Trophoblast cell (in vitro differentiated cells and primary cell): ENCODE data around the gene TMEM250.

Source experiments
- DNase-seq, 2 donors: peaks; one replicate each; pipeline ENCODE4 v3.0.0-alpha.2; 2016
- H2AFZ ChIP-seq: 2 replicates; pipeline ENCODE4 v1.6.1; 2013; ENCODE audit warnings: low read length, moderate library complexity, mild to moderate bottlenecking; ENCODE audit not compliant: insufficient read depth, poor library complexity
- H2AK5ac ChIP-seq: 2 replicates; pipeline ENCODE4 v1.6.1; 2013; ENCODE audit warnings: mild to moderate bottlenecking, low read length
- H2BK120ac ChIP-seq: 2 replicates; pipeline ENCODE4 v1.6.1; 2013; ENCODE audit warnings: low read length, mild to moderate bottlenecking, moderate library complexity; ENCODE audit not compliant: insufficient read depth, poor library complexity
- H2BK12ac ChIP-seq: 2 replicates; pipeline ENCODE4 v1.6.1; 2013; ENCODE audit warnings: mild to moderate bottlenecking, low read length, moderate library complexity
- H2BK5ac ChIP-seq: 2 replicates; pipeline ENCODE4 v1.6.1; 2013; ENCODE audit warnings: low read length, low read depth, moderate library complexity, mild to moderate bottlenecking; ENCODE audit not compliant: poor library complexity
- H3K14ac ChIP-seq: 2 replicates; pipeline ENCODE4 v1.6.1; 2013; ENCODE audit warnings: mild to moderate bottlenecking, low read length
- H3K18ac ChIP-seq: 2 replicates; pipeline ENCODE4 v1.6.1; 2013; ENCODE audit warnings: mild to moderate bottlenecking, low read length
- H3K23ac ChIP-seq: 2 replicates; pipeline ENCODE4 v1.6.1; 2013; ENCODE audit warnings: low read length
- H3K27ac ChIP-seq: 2 replicates; pipeline ENCODE4 v1.5.1; 2013; ENCODE audit warnings: low read depth, mild to moderate bottlenecking, inconsistent platforms, low read length, moderate library complexity
- H3K27me3 ChIP-seq: 2 replicates; pipeline ENCODE4 v1.6.1; 2013; ENCODE audit warnings: inconsistent platforms, mild to moderate bottlenecking, low read length, moderate library complexity; ENCODE audit not compliant: insufficient read depth
- H3K36me3 ChIP-seq, 2 experiments: 1 replicate in 1 of 2; 2 replicates in 1 of 2; pipeline ENCODE4 v1.6.1; 2013; ENCODE audit warnings: low read length in 2 of 2, mild to moderate bottlenecking in 2 of 2, moderate library complexity in 1 of 2; ENCODE audit not compliant: insufficient read depth in 2 of 2, control insufficient read depth in 1 of 2
- H3K4ac ChIP-seq: 2 replicates; pipeline ENCODE4 v1.6.1; 2013; ENCODE audit warnings: low read depth, mild to moderate bottlenecking, low read length, moderate library complexity
- H3K4me1 ChIP-seq, 2 experiments: 1 replicate in 1 of 2; 2 replicates in 1 of 2; pipeline ENCODE4 v1.6.1; 2013; ENCODE audit warnings: low read length in 2 of 2, mild to moderate bottlenecking in 2 of 2, moderate library complexity in 1 of 2; ENCODE audit not compliant: insufficient read depth in 2 of 2, control insufficient read depth in 1 of 2
- H3K4me2 ChIP-seq: 2 replicates; pipeline ENCODE4 v1.6.1; 2013; ENCODE audit warnings: inconsistent platforms, mild to moderate bottlenecking, low read length, moderate library complexity
- H3K4me3 ChIP-seq: 2 replicates; pipeline ENCODE4 v1.5.1; 2013; ENCODE audit warnings: mild to moderate bottlenecking, low read depth, low read length, inconsistent platforms
- H3K79me1 ChIP-seq: one replicate; pipeline ENCODE4 v1.6.1; 2013; ENCODE audit warnings: low read length
- H3K79me2 ChIP-seq: 2 replicates; pipeline ENCODE4 v1.6.1; 2013; ENCODE audit warnings: low read length, mild to moderate bottlenecking; ENCODE audit not compliant: control insufficient read depth, insufficient read depth, poor library complexity
- H3K9ac ChIP-seq: 2 replicates; pipeline ENCODE4 v1.6.1; 2013; ENCODE audit warnings: mild to moderate bottlenecking, low read length
- H3K9me3 ChIP-seq: 2 replicates; pipeline ENCODE4 v1.6.1; 2013; ENCODE audit warnings: low read depth, mild to moderate bottlenecking, control low read depth, inconsistent platforms, low read length; ENCODE audit not compliant: insufficient read depth
- H4K12ac ChIP-seq: 2 replicates; pipeline ENCODE4 v1.6.1; 2013; ENCODE audit warnings: low read depth, mild to moderate bottlenecking, low read length, moderate library complexity
- H4K8ac ChIP-seq: 2 replicates; pipeline ENCODE4 v1.6.1; 2013; ENCODE audit warnings: low read depth, mild to moderate bottlenecking, low read length, moderate library complexity
- H4K91ac ChIP-seq: one replicate; pipeline ENCODE4 v1.6.1; 2013; ENCODE audit warnings: low read depth, mild to moderate bottlenecking, low read length, moderate library complexity
- whole genome bisulfite sequencing: extraction: QIAGEN DNeasy Blood & Tissue Kit; methylation state at CpG from one replicate; pipeline ENCODE4 v1.1.7; 2013; ENCODE audit warnings: missing lambda C conversion rate; ENCODE audit not compliant: insufficient read length, insufficient coverage; ENCODE audit errors: extremely low coverage; 5-methylcytosine and 5-hydroxymethylcytosine counted together

Gene TMEM250

DNA sequence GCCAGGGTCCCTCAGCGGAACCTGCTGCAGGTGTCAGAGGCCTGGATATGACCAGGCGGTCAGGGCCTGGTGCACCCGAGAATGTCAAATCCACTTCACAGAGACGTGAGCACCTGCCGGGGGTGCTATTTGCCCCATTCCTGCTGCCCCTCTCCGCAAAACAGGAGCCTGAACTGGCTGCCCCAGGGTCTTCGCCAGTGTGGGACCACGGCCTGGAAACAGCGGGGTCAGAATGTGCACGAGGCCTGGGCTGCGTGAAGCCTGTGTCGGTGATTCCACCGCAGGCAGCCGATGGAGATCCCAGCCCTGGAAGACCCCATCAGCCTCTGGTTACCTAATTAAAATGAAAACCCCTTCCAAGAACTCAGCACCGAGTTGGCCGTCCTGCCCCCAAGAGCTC is 41.2 kb upstream of the TMEM250 start:
- WGBS, result no CpG with 5 or more reads among the region's 16 CpGs
- no peak overlapping the region for H3K4me3 ChIP-seq
- no peaks in the 10 kb centered on the region for H3K79me1 ChIP-seq

GRCh38 chr9:136157477-136158265 is 39.0 kb upstream of the TMEM250 start:
- H3K4ac ChIP-seq, result no peak overlapping the region
- no peak overlapping the region for H3K9ac ChIP-seq
- H3K4me3 ChIP-seq, result no peak overlapping the region
- no peak overlapping the region for H2BK5ac ChIP-seq
- no peaks in the 10 kb centered on the region for H3K79me2 ChIP-seq
- H3K9me3 ChIP-seq, result peaks cover 2% of the 10 kb centered on the region
- WGBS, result no CpG with 5 or more reads among the region's 20 CpGs
- H4K8ac ChIP-seq, result no peak overlapping the region
- H3K27me3 ChIP-seq, result no peaks in the 10 kb centered on the region
- H3K23ac ChIP-seq, result no peak overlapping the region
- H4K91ac ChIP-seq, result no peak overlapping the region
- H2AFZ ChIP-seq, result no peak overlapping the region
- H3K27ac ChIP-seq, result no peak overlapping the region
- no peaks in the 10 kb centered on the region for H3K79me1 ChIP-seq
- no peak overlapping the region for H2BK120ac ChIP-seq
- H2BK12ac ChIP-seq, result no peak overlapping the region
- H3K14ac ChIP-seq, result no peak overlapping the region
- DNase-seq, result no peak
- no peak overlapping the region for H4K12ac ChIP-seq
- no peak overlapping the region for H2AK5ac ChIP-seq
- H3K4me1 ChIP-seq, result no peaks in the 10 kb centered on the region
- no peak overlapping the region for H3K18ac ChIP-seq
- no peak overlapping the region for H3K4me2 ChIP-seq
- H3K36me3 ChIP-seq, result no peaks in the 10 kb centered on the region

More for the DNA sequence above, 41.2 kb upstream of the TMEM250 start:
- H3K9me3 ChIP-seq, result peaks cover 2% of the 10 kb centered on the region
- no peak overlapping the region for H2BK5ac ChIP-seq
- H3K27ac ChIP-seq, result no peak overlapping the region
- H2AK5ac ChIP-seq, result no peak overlapping the region
- H3K27me3 ChIP-seq, result no peaks in the 10 kb centered on the region
- no peaks in the 10 kb centered on the region for H3K36me3 ChIP-seq
- H4K91ac ChIP-seq, result no peak overlapping the region
- no peak overlapping the region for H3K9ac ChIP-seq
- no peak overlapping the region for H3K4me2 ChIP-seq
- H2BK120ac ChIP-seq, result no peak overlapping the region
- H3K14ac ChIP-seq, result no peak overlapping the region
- H4K12ac ChIP-seq, result no peak overlapping the region
- no peaks in the 10 kb centered on the region for H3K4me1 ChIP-seq
- no peak overlapping the region for H3K4ac ChIP-seq
- no peak overlapping the region for H4K8ac ChIP-seq
- H2AFZ ChIP-seq, result no peak overlapping the region
- DNase-seq, result no peak
- no peaks in the 10 kb centered on the region for H3K79me2 ChIP-seq
- H3K18ac ChIP-seq, result no peak overlapping the region
- no peak overlapping the region for H2BK12ac ChIP-seq
- H3K23ac ChIP-seq, result no peak overlapping the region

DNA sequence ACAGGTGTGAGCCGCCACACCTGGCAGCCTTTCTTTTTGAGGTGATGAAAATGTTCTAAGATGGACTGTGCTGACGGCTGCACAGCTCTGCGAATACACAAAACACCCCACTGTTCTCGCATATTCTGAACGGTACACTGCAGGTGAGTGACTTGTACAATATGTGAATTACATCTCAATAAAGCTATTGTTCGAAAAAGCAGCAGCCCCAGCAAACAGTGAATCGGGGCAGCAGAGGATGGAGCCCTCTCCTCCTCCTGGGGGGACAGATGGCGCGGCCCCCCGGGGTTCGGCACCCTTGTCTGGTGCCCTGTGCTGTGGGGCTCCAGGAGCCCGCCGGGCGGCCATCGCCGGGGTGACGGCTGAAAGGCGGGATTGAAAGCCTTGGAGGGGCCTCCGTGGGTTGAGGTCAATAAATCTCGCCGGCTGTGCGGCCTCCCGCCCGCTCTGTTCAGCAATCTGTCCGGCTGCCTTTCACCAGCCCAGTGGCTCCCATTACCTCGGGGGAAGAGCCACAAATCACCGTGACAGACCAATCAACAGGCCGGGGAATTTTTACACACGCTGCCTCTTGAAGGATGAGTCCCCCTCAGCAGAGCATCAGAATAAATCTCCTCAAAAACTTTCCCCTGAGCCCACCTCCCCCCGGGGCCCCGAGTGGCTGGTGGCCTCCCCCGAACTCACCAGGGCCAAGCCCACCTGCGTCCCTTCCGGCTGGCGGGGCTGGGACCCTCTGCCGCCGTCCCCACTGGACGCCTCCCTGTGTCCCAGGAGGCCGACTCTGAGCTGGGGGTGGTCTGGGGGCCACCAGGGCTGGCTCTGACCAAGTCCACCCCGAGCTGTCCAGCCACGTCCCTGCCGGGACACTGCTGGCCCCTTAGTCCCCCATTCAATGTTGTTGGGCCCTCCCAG is 37.8 kb upstream of the TMEM250 start:
- WGBS, result no CpG with 5 or more reads among the region's 42 CpGs
- H2AK5ac ChIP-seq, result no peak overlapping the region

GRCh38 chr9:136155576-136155975 is 36.9 kb upstream of the TMEM250 start:
- Histone ChIP-seq H3K9ac (no peak overlapping the region), H4K8ac (no peak overlapping the region), H2BK5ac (no peak overlapping the region), H2BK120ac (no peak overlapping the region), H3K36me3 (no peaks in the 10 kb centered on the region), H4K12ac (no peak overlapping the region), H3K4ac (no peak overlapping the region), H3K18ac (no peak overlapping the region), H3K4me1 (no peaks in the 10 kb centered on the region), H3K23ac (no peak overlapping the region), H2AK5ac (no peak overlapping the region), H2AFZ (no peak overlapping the region), H3K4me2 (no peak overlapping the region), H3K14ac (no peak overlapping the region), H3K4me3 (no peak overlapping the region), H3K27ac (no peak overlapping the region), H3K9me3 (no peaks in the 10 kb centered on the region), H3K79me1 (no peaks in the 10 kb centered on the region), H3K79me2 (no peaks in the 10 kb centered on the region), H2BK12ac (no peak overlapping the region), H4K91ac (no peak overlapping the region), H3K27me3 (no peaks in the 10 kb centered on the region)
- no CpG with 5 or more reads among the region's 17 CpGs for WGBS
- DNase-seq, result no peak

More for the DNA sequence above, 37.8 kb upstream of the TMEM250 start:
- no peak overlapping the region for H3K27ac ChIP-seq
- peaks cover 2% of the 10 kb centered on the region for H3K9me3 ChIP-seq
- H3K4me2 ChIP-seq, result no peak overlapping the region
- no peaks in the 10 kb centered on the region for H3K79me2 ChIP-seq
- H2BK120ac ChIP-seq, result no peak overlapping the region
- H2BK12ac ChIP-seq, result no peak overlapping the region
- H2BK5ac ChIP-seq, result no peak overlapping the region
- H3K9ac ChIP-seq, result no peak overlapping the region
- H4K8ac ChIP-seq, result no peak overlapping the region
- no peak overlapping the region for H2AFZ ChIP-seq
- no peak overlapping the region for H3K18ac ChIP-seq
- no peak overlapping the region for H3K4ac ChIP-seq
- DNase-seq, result no peak
- H3K4me1 ChIP-seq, result no peaks in the 10 kb centered on the region
- H3K36me3 ChIP-seq, result no peaks in the 10 kb centered on the region
- no peaks in the 10 kb centered on the region for H3K27me3 ChIP-seq
- H3K23ac ChIP-seq, result no peak overlapping the region
- H4K91ac ChIP-seq, result no peak overlapping the region
- H3K79me1 ChIP-seq, result no peaks in the 10 kb centered on the region
- H3K14ac ChIP-seq, result no peak overlapping the region
- no peak overlapping the region for H3K4me3 ChIP-seq
- no peak overlapping the region for H4K12ac ChIP-seq
